Stimulated activated naive CD8-positive, alpha-beta T cell treated with anti-CD3 and anti-CD28 coated beads, Interleukin-15, amount 100 ng/mL, for 72 hours (primary cell): ENCODE results near the gene NKD1.

ENCODE experiments used
- ATAC-seq: fragments of 150-1000 bp; cut with Tn5 transposase; 2 replicates; pipeline ENCODE4 v1.10.0; 2021; ENCODE audit warnings: mild to moderate bottlenecking, moderate library complexity
- DNase-seq, 2 donors: peaks; one replicate each; pipeline ENCODE4 v3.0.0; 2021 to 2022
- H3K27ac Mint-ChIP-seq, 2 donors: one replicate each; pipeline ENCODE4 v1.8.0; 2022; ENCODE audit warnings: mild to moderate bottlenecking in 2 of 2, mixed read lengths in 2 of 2, moderate library complexity in 2 of 2
- H3K27me3 Mint-ChIP-seq: one replicate; pipeline ENCODE4 v1.8.0; 2022; ENCODE audit warnings: mixed read lengths
- H3K4me1 Mint-ChIP-seq: one replicate; pipeline ENCODE4 v1.8.0; 2022; ENCODE audit warnings: mild to moderate bottlenecking, mixed read lengths
- H3K4me3 Mint-ChIP-seq, 2 donors: one replicate each; pipeline ENCODE4 v1.8.0; 2022; ENCODE audit warnings: mild to moderate bottlenecking in 2 of 2, mixed read lengths in 2 of 2, moderate library complexity in 1 of 2
- H3K9me3 Mint-ChIP-seq, 2 donors: one replicate each; pipeline ENCODE4 v1.8.0; 2022; ENCODE audit warnings: mixed read lengths in 2 of 2

Gene NKD1

GRCh38 chr16:50540711-50541007 lies 7.5 kb upstream of the NKD1 start:
- no peak for DNase-seq
- Mint-ChIP-seq H3K9me3 (peaks cover 18 to 19% of the 10 kb centered on the region in 2 donors), H3K4me3 (no peak overlapping the region)

GRCh38 chr16:50542703-50543102 lies 5.5 kb upstream of the NKD1 start:
- Mint-ChIP-seq H3K4me1 (peaks cover 13% of the 10 kb centered on the region), H3K27ac (no peak overlapping the region), H3K9me3 (peaks cover 18 to 19% of the 10 kb centered on the region in 2 donors), H3K4me3 (no peak overlapping the region), H3K27me3 (peaks cover 19% of the 10 kb centered on the region)
- ATAC-seq, result no peak
- no peak for DNase-seq

More at GRCh38 chr16:50540711-50541007, 7.5 kb upstream of the NKD1 start:
- Mint-ChIP-seq H3K27me3 (peaks cover 19% of the 10 kb centered on the region), H3K4me1 (peaks cover 7% of the 10 kb centered on the region), H3K27ac (no peak overlapping the region)
- no peak for ATAC-seq

GRCh38 chr16:50546125-50546524 lies 2.1 kb upstream of the NKD1 start:
- DNase-seq, result no peak
- Mint-ChIP-seq H3K27me3 (peaks cover 29% of the 10 kb centered on the region), H3K4me3 (no peak overlapping the region), H3K4me1 (peaks cover 27% of the 10 kb centered on the region), H3K27ac (no peak overlapping the region), H3K9me3 (peaks cover 18 to 19% of the 10 kb centered on the region in 2 donors)
- no peak for ATAC-seq

- peaks cover 29% of the 10 kb centered on the region for H3K27me3 Mint-ChIP-seq
- DNase-seq (peak; percentile 74 to 76), ATAC-seq (peak; percentile 79)
- peak overlapping the region; percentile 93 to 98 for H3K4me3 Mint-ChIP-seq
- H3K9me3 Mint-ChIP-seq, result peaks cover 18 to 19% of the 10 kb centered on the region in 2 donors
- H3K4me1 Mint-ChIP-seq, result peaks cover 27% of the 10 kb centered on the region
- peak overlapping the region in 1 of 2 donors; percentile 85 for H3K27ac Mint-ChIP-seq
Observed at GRCh38 chr16:50547340-50548124, 664 bp upstream of the NKD1 start.

GRCh38 chr16:50548909-50549560 lies 839 bp downstream of the NKD1 start:
- Mint-ChIP-seq H3K9me3 (peaks cover 4 to 6% of the 10 kb centered on the region in 2 donors), H3K4me1 (peaks cover 37% of the 10 kb centered on the region), H3K27ac (peak overlapping the region in 1 of 2 donors; percentile 79), H3K27me3 (peaks cover 24% of the 10 kb centered on the region), H3K4me3 (peak overlapping the region; percentile 83 to 84)
- ATAC-seq (no peak), DNase-seq (peak in 1 of 2 donors; percentile 3)

GRCh38 chr16:50549561-50549915 lies 1.3 kb downstream of the NKD1 start:
- Mint-ChIP-seq H3K4me3 (peak overlapping the region; percentile 3 to 84), H3K27ac (peak overlapping the region in 1 of 2 donors; percentile 56)

GRCh38 chr16:50550035-50550434 lies 1.8 kb downstream of the NKD1 start:
- DNase-seq (no peak), ATAC-seq (no peak)
- Mint-ChIP-seq H3K27me3 (peaks cover 17% of the 10 kb centered on the region), H3K4me3 (no peak overlapping the region), H3K9me3 (no peaks in the 10 kb centered on the region), H3K4me1 (peaks cover 38% of the 10 kb centered on the region), H3K27ac (peak overlapping the region in 1 of 2 donors; percentile 47)

More at GRCh38 chr16:50549561-50549915, 1.3 kb downstream of the NKD1 start:
- Mint-ChIP-seq H3K9me3 (peaks cover 0 to under 1% of the 10 kb centered on the region in 2 donors), H3K27me3 (peaks cover 19% of the 10 kb centered on the region), H3K4me1 (peaks cover 38% of the 10 kb centered on the region)
- DNase-seq, result peak in 1 of 2 donors; percentile 3
- ATAC-seq, result no peak

GRCh38 chr16:50550866-50551641 lies 2.9 kb downstream of the NKD1 start:
- no peak overlapping the region for H3K4me3 Mint-ChIP-seq
- peaks cover 38% of the 10 kb centered on the region for H3K4me1 Mint-ChIP-seq
- no peaks in the 10 kb centered on the region for H3K9me3 Mint-ChIP-seq
- H3K27ac Mint-ChIP-seq, result no peak overlapping the region
- DNase-seq (no peak), ATAC-seq (no peak)
- peaks cover 17% of the 10 kb centered on the region for H3K27me3 Mint-ChIP-seq

GRCh38 chr16:50552476-50553101 lies 4.4 kb downstream of the NKD1 start:
- H3K4me1 Mint-ChIP-seq, result peaks cover 33% of the 10 kb centered on the region
- DNase-seq (no peak), ATAC-seq (no peak)
- no peak overlapping the region for H3K4me3 Mint-ChIP-seq
- H3K9me3 Mint-ChIP-seq, result peaks cover 0 to 6% of the 10 kb centered on the region in 2 donors
- peaks cover 17% of the 10 kb centered on the region for H3K27me3 Mint-ChIP-seq
- H3K27ac Mint-ChIP-seq, result no peak overlapping the region

GRCh38 chr16:50553182-50553710 lies 5.0 kb downstream of the NKD1 start:
- ATAC-seq (no peak), DNase-seq (no peak)
- peaks cover 32% of the 10 kb centered on the region for H3K4me1 Mint-ChIP-seq
- no peak overlapping the region for H3K4me3 Mint-ChIP-seq
- H3K27me3 Mint-ChIP-seq, result peaks cover 17% of the 10 kb centered on the region
- H3K27ac Mint-ChIP-seq, result no peak overlapping the region
- peaks cover 0 to 6% of the 10 kb centered on the region in 2 donors for H3K9me3 Mint-ChIP-seq

- Mint-ChIP-seq H3K27ac (peak overlapping the region in 1 of 2 donors; percentile 35), H3K4me1 (peaks cover 30% of the 10 kb centered on the region), H3K27me3 (peaks cover 16% of the 10 kb centered on the region), H3K9me3 (peaks cover 0 to 6% of the 10 kb centered on the region in 2 donors), H3K4me3 (no peak overlapping the region)
- DNase-seq (no peak), ATAC-seq (no peak)
Observed at GRCh38 chr16:50553731-50554360, 5.7 kb downstream of the NKD1 start.

GRCh38 chr16:50555269-50555875 lies 7.2 kb downstream of the NKD1 start:
- no peak overlapping the region for H3K4me3 Mint-ChIP-seq
- H3K9me3 Mint-ChIP-seq, result peaks cover 0 to 6% of the 10 kb centered on the region in 2 donors
- DNase-seq (no peak), ATAC-seq (no peak)
- H3K4me1 Mint-ChIP-seq, result peaks cover 21% of the 10 kb centered on the region
- peak overlapping the region in 1 of 2 donors; percentile 13 for H3K27ac Mint-ChIP-seq
- H3K27me3 Mint-ChIP-seq, result peaks cover under 1% of the 10 kb centered on the region

GRCh38 chr16:50555952-50556673 lies 7.9 kb downstream of the NKD1 start:
- Mint-ChIP-seq H3K4me1 (peaks cover 17% of the 10 kb centered on the region), H3K27me3 (no peaks in the 10 kb centered on the region), H3K4me3 (no peak overlapping the region), H3K9me3 (peaks cover 3 to 6% of the 10 kb centered on the region in 2 donors), H3K27ac (peak overlapping the region in 1 of 2 donors; percentile 51)
- no peak for DNase-seq
- no peak for ATAC-seq

- no peaks in the 10 kb centered on the region for H3K27me3 Mint-ChIP-seq
- H3K4me1 Mint-ChIP-seq, result peaks cover 17% of the 10 kb centered on the region
- ATAC-seq (no peak), DNase-seq (no peak)
- no peak overlapping the region for H3K4me3 Mint-ChIP-seq
- peaks cover 6 to 10% of the 10 kb centered on the region in 2 donors for H3K9me3 Mint-ChIP-seq
- H3K27ac Mint-ChIP-seq, result no peak overlapping the region
Observed at GRCh38 chr16:50557046-50557445, 8.8 kb downstream of the NKD1 start.
